DMS79 (cell line): ENCODE results near the gene SHISA5.
A peak's percentile ranks its signal among the peaks of the same experiment; 100 is the strongest.
"Not testable (repeated sequence)": the region's sequence is repeated elsewhere in the genome, so short reads cannot be mapped to it uniquely, and the experiment has no call there.

Experiments
- DNase-seq: peaks from one replicate; lab custom pipeline; 2025; lab: John Stamatoyannopoulos, UW

The SHISA5 gene

GRCh38 chr3:48504051-48504946 lies at the start of gene SHISA5:
SHISA5 (minus strand) TSS chr3:48504174; CDS start chr3:48504094, 80 bp downstream.
- no peak for DNase-seq

- no peak for DNase-seq
These were observed 49.4 kb upstream of the SHISA5 start for GRCh38 chr3:48553361-48553760.

GRCh38 chr3:48552111-48552951 lies 48.4 kb upstream of the SHISA5 start:
- no peak for DNase-seq

GRCh38 chr3:48551651-48552050 lies 47.7 kb upstream of the SHISA5 start:
- DNase-seq = not testable (repeated sequence)

- peak; percentile 3 for DNase-seq
These were observed 45.0 kb upstream of the SHISA5 start for GRCh38 chr3:48548729-48549705.

GRCh38 chr3:48548126-48548525 lies 44.2 kb upstream of the SHISA5 start:
- DNase-seq = no peak

- no peak for DNase-seq
These were observed 42.3 kb upstream of the SHISA5 start for GRCh38 chr3:48546203-48546829.

- no peak for DNase-seq
These were observed 40.2 kb upstream of the SHISA5 start for GRCh38 chr3:48544141-48544540.

GRCh38 chr3:48543271-48543866 lies 39.4 kb upstream of the SHISA5 start:
- DNase-seq = no peak

GRCh38 chr3:48538451-48538850 lies 34.5 kb upstream of the SHISA5 start:
- no peak for DNase-seq

- DNase-seq = no peak
These were observed 32.8 kb upstream of the SHISA5 start for GRCh38 chr3:48536785-48537184.

- DNase-seq = no peak
These were observed 32.1 kb upstream of the SHISA5 start for GRCh38 chr3:48536116-48536515.

GRCh38 chr3:48535578-48535977 lies 31.6 kb upstream of the SHISA5 start:
- no peak for DNase-seq

- no peak for DNase-seq
These were observed 29.0 kb upstream of the SHISA5 start for GRCh38 chr3:48532977-48533337.

- no peak for DNase-seq
These were observed 28.4 kb upstream of the SHISA5 start for GRCh38 chr3:48532271-48532976.

GRCh38 chr3:48530701-48531100 lies 26.7 kb upstream of the SHISA5 start:
- DNase-seq = not testable (repeated sequence)

- DNase-seq = no peak
These were observed 24.8 kb upstream of the SHISA5 start for GRCh38 chr3:48528754-48529153.

GRCh38 chr3:48528048-48528447 lies 24.1 kb upstream of the SHISA5 start:
- DNase-seq = no peak

GRCh38 chr3:48524970-48525369 lies 21.0 kb upstream of the SHISA5 start:
- DNase-seq = no peak

- no peak for DNase-seq
These were observed 17.7 kb upstream of the SHISA5 start for GRCh38 chr3:48521635-48522034.
